ENCODE measurements around the gene SPAG5.

SPAG5 gene

DNA sequence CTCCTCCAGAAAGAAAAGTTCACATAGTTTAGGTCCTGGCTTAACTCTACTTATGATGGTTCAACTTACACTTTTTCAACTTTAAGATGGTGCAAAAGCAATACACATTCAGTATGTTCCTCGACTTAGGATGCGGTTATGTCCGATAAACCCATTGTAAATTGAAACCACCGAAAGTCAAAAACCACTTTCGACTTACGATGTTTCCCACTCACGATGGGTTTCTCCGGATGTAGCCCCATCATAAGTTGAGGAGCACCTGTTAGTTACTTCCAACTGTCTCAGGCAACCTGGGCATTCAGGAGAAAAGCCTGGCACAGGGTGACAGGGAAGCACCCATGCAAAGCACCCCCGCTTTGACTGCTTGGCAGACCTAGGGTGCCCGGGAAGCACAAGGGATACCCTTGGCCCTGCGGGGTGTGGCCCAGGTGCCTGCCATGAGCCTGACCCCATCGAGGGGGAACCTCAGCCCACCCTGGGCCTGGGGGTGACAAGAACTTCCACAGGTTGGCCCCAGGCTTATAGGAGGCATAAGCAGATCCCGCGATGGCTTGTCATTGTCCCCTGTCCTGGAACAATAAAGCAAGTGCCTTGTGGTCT lies 60.4 kb downstream of the SPAG5 start:
- no peak for DNase-seq

DNA sequence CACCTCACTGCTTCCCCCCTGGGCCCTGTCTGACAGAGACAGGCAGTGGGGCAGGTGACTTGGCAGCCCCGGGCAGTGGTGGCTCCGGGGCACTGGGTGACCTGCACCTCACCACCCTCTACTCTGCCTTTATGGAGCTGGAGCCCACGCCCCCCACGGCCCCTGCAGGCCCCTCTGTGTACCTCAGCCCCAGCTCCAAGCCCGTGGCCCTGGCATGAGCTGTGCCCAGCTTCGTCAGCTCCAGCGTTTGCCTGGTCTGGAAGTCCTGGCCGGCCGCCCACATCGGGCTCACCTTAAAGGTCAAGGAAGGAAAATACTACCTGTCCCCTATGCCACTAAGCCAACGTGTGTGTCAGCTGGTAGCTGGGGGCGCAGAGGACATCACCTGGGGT lies 61.6 kb downstream of the SPAG5 start:
- no peak for DNase-seq

- no peak for DNase-seq
These were observed 62.1 kb downstream of the SPAG5 start for GRCh38 chr17:28536532-28537218.

DNA sequence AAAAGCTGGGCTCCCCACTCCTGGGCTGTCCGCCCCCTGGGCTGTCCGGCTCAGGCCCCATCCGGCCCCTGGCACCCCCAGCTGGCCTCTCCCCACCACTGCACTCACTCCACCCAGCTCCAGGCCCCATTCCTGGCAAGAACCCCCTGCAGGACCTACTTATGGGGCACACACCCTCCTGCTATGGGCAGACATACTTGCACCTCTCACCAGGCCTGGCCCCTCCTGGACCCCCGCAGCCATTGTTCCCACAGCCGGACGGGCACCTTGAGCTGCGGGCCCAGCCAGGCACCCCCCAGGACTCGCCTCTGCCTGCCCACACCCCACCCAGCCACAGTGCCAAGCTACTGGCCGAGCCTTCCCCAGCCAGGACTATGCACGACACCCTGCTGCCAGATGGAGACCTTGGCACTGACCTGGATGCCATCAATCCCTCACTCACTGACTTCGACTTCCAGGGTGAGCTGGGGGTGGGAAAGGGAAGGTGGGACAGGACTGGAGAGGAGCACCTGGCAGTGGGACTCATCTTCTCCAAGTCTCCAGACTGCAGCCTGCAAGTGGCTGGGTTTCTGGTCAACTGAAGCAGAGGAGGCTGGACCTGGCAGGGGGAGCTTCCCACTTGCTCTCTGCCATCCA lies 64.0 kb downstream of the SPAG5 start:
- no peak for DNase-seq

- no peak for DNase-seq
These were observed 65.6 kb downstream of the SPAG5 start for GRCh38 chr17:28533091-28533807.

DNA sequence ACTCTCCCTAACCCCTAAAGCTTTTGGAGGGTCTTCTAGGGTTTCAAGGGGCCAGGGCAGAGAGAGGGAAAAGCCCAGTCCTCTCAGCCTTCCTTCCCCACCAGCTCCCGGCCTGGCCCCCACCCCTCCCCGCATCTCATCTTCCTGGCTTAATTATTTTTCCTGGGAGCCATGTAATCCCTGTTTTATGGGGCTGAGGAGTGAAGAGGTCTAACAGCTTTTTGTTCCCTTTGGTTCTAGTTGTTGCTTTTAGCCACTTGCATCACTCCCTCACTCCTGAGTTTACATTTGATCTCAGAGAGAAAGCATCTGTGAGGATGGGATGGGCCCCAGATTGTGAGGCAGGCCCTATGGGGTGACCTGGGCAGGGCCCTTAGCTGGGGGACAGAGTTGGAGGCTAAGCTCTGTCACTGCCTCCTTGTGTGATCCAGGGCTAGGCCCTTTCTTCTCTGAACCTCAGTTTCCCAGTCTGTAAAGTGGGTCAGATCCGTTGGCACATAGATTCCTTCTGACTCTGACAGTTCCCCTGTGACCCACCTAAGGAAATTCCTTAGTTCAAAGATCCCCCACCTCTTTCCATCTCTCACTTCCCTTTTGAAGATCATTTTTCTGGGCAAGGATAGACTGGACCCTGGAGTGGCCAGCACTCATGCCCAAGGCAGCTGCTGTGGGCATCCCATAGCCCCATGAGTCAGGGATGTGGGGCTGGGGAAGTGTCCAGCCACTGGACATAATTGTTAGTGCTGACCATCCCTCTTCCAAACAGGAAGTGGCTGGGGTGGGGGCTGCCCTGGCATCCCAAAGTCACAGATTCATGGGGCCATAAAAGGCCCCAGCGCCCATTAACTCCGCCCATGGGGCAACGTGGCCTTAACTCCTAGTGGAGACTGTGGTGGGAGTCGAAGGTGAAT lies 66.5 kb downstream of the SPAG5 start:
- DNase-seq: no peak

- no peak for DNase-seq
These were observed 67.9 kb downstream of the SPAG5 start for GRCh38 chr17:28530926-28531325.

- no peak for DNase-seq
These were observed 68.6 kb downstream of the SPAG5 start for GRCh38 chr17:28530250-28530649.

- DNase-seq: no peak
These were observed 69.8 kb downstream of the SPAG5 start for GRCh38 chr17:28529013-28529400.

GRCh38 chr17:28528327-28529012 lies 70.4 kb downstream of the SPAG5 start:
- no peak for DNase-seq

- DNase-seq: no peak
These were observed 71.0 kb downstream of the SPAG5 start for GRCh38 chr17:28527859-28528258.

All from activated CD4-positive, alpha-beta T cell treated with anti-CD3 and anti-CD28 coated beads for 1 hour (primary cell).